Inflammatory macrophage (primary cell): ENCODE measurements around the gene ATP6V0A1.
A peak's percentile ranks its signal among the peaks of the same experiment; 100 is the strongest.

Experiments
- DNase-seq, 2 donors: peaks; one replicate each; pipeline ENCODE4 v3.0.0-alpha.2; 2020 to 2022
- total RNA-seq, 18 experiments: gene quantifications; one replicate each; lab custom pipeline; 2026; ENCODE audit warnings: mixed read lengths in 6 of 18, inconsistent platforms in 2 of 18; lab: John Stamatoyannopoulos, UW

The ATP6V0A1 gene
- total RNA-seq: 77.0 to 207 (median 132) reads per million in 18 experiments

DNA sequence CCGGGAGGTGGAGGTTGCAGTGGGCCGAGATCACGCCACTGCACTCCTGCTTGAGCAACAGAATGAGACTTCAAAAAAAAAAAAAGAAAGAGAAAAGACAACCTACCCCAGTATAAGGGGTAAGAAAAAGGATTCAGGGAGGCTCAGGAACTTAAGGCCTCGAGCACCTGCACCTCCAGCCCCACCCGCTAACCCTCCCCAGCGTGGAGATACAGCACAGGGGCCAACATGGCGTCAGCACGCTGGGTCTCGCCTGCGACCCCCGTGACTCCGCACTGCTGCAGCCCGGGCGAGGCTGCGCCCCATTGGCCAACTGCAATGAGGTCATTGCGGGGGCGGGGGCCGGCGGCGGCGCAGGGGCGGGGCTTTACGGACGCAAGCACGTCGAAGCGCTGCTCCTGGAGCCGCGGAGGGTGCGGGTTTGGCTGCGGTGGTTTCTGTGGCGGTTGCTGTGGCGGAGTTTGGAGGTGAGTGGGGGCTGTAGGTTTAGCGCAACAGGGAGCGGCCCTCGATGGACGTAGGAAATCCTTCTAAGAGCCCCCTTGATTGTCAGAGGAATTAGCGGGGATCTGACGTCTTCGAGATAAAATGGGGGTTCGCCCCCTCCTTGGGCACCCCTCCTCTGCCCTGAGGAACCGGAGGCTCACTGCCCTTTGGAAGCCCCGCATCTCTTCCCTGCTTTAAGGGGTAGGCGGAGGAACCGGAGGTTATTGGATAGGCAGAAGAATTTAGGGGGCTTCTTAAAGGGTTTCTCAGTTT, at the start of gene ATP6V0A1:
TSS of gene ATP6V0A1 (plus strand) at position 382 of the 759 bp plus-strand sequence. CDS start 2,017 bp downstream, outside the sequence.
- DNase-seq: peak; percentile 91 to 94

DNA sequence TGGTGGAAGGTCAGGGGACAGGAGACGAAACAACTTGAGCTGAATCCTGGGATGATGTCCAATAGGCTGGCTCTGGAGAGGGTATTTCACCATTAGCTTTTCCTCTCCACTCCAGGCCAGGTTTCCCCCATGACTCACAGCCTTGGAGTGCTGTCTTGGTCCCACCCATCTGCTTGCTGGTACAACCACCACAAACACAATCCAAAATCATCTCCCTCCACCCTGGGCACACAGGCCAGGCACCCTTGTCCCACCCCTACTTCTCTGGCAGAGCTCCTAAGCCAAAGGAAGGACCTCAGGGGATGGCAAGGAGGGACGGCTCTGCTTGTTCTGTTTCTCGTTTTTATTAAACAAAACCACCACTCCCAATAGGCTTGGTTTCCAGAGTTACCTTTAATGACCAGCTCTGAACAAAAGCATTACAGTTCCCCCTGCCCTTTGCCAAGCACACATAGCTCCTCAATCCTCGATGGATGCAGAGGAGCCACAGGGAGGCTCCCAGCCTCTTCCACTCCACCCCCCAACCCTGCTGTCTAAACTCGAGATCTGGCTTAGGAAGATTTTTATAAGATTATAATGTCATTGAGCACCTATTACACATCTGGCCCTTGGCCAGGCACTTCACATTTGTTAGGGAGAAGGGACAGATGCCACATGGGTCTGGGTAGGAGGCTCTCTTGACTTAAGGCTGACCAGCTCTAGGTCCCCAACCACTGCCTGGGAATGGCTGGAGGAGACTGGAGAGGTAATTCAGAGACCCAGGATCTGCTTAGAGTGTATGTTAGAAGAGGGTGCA, 49.0 kb upstream of the ATP6V0A1 start:
- DNase-seq: no peak

DNA sequence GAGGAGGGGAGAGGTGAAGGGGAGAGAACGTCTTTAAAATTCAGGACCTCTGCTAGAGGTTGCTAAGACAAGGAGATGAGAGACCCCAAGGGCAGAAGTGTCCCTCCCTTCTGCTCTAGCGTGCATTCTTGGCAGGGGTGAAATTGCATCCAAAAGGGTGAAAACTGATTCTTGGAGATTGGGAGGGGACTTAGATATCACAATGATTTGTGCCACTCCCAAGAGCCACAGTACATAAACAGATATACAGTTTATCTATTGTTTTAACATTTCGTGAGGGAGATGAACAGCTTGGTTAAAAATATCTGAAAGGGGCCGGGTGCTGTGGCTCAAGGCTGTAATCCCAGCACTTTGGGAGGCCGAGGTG, 48.4 kb upstream of the ATP6V0A1 start:
- DNase-seq: no peak

DNA sequence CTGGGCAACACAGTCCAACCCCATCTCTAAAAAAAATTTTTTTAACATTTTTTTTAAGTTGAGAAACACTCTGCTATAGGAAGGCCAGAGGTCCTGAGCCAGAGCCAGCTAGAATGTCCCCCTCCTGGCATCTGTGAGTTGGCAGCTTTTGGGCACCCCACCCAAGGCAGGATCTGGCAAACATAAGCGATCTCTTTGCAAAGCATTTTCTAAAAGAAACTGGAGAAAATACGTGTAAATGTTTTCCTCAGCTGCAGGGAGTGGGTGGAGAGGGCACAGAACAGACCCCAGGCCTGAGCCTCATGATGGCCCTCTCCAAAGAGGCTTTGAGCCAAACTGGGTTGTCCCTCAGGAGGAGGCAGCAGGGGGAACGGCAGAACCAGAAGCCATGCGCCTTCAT, 47.3 kb upstream of the ATP6V0A1 start:
- no peak for DNase-seq

DNA sequence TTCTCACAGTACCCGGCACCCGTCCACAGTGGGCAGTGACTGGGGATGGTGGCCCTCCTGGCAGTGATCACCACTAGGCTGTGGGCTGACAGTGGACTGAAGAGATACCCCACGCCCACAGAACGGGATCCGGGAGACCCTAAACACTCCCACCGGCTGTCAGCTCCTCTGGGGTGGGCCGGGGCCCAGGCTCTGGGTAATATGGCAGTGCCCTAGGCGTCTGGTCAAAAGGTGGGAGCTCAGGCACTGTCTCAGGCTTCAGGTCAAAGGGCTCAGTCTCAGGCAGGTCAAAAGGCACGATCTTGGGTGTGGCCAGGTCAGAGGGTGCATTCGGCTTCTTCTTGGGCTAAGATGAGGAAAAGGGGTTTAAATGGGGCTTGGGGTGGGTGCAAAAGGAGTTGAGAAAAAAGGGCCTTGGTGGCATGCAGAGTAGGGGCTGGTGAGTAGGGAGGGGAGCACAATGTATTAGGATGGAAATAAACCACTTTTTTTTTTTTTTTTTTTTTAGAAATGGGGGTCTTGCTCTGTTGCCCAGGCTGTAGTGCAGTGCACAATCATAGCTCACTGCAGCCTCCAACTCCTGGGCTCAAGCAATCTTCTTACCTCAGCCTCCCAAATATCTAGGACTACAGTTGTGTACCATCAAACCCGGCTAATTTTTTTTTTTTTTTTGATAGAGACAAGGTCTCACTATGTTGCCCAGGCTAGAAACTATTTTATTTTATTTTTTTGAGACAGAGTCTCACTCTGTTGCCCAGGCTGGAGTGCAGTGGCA, 46.6 kb upstream of the ATP6V0A1 start:
- DNase-seq: no peak

DNA sequence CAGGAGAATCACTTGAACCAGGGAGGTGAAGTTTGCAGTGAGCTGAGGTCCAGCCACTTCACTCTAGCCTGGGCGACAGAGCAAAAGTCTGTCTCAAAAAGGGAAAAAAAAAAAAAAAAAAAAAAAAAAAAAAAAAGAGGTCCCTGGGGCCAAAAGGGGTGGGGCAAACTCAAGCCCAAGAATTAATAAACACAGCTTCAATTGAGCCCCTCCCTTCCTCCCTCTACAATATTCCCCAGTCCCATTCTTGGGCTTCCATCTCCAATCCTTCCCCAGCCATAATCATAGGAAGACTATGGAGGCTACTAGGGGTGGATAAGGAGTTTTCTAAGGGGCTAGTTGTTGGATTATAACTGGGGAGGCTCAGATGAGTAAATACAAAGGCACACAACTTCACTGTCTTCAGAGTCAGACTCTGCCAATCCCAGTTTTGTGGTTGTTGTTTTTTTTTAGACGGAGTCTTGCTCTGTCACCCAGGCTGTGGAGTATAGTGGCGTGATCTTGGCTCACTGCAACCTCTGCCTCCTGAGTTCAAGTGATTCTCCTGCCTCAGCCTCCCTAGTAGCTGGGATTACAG, 45.1 kb upstream of the ATP6V0A1 start:
- no peak for DNase-seq

DNA sequence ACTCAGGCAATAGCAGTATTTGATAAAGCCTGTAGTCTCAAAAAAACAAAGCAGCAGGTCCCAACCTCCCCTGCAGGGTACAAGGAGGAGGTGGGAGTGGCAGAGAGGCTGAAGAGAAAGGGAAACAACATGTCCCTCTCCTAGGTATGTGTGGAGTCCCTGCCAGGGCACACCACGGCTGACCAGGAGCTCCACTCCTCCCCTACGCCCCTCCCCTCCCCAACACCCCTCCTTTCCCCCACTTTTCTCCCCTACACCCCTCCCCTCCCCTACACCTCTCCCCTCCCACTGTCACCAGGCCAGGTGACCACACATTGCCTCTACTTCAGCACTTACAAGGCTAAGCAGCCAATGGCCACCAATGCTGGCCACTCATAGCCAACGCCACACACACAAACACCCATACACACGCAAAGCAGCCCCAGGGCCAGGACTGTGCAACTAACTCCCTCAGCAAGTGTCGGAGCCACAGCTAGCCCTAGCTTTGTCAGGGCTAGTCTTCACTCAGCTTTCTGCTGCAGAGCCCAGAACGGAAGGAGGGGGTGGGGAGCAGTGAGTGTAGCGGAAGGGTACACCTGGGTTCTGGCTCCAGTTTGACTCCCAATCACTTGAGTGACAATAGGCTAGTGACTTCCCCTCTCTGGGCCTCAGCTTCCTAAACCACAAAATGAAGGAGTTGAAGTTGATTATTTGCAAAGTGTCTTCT, 43.8 kb upstream of the ATP6V0A1 start:
- DNase-seq: peak; percentile 22 to 35

DNA sequence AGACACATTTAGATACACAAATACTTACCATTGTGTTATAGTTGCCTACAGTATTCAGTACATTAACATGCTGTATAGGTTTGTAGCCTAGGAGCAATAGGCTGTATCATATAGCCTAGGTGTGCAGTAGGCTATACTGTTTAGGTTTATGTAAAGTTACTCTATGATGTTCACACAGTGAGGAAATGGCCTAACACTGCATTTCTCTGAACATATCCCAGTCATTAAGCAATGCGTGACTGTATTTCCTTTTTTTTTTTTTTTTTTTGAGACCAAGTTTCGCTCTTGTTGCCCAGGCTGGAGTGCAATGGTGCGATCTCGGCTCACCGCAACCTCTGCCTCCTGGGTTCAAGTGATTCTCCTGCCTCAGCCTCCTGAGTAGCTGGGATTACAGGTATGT, 40.7 kb upstream of the ATP6V0A1 start:
- DNase-seq: peak; percentile 61 to 84

DNA sequence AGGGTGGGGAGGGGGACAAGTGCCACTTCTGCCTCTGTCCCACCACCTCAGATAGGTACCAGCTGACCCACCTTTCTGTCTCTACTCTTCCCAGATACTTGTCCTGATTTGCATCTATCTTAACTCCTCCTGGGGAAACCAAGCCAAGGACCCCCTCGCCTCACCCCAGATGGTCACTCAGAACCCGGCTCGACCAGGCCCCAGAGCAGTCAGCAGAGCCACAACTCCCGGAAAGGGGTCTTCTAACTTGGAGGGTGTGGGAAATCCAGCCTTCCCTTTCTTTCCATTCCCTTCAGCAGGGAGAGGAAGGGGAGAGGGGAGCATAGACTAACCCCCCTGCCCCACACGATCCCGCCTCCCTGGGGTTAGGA, 37.6 kb upstream of the ATP6V0A1 start:
- no peak for DNase-seq

DNA sequence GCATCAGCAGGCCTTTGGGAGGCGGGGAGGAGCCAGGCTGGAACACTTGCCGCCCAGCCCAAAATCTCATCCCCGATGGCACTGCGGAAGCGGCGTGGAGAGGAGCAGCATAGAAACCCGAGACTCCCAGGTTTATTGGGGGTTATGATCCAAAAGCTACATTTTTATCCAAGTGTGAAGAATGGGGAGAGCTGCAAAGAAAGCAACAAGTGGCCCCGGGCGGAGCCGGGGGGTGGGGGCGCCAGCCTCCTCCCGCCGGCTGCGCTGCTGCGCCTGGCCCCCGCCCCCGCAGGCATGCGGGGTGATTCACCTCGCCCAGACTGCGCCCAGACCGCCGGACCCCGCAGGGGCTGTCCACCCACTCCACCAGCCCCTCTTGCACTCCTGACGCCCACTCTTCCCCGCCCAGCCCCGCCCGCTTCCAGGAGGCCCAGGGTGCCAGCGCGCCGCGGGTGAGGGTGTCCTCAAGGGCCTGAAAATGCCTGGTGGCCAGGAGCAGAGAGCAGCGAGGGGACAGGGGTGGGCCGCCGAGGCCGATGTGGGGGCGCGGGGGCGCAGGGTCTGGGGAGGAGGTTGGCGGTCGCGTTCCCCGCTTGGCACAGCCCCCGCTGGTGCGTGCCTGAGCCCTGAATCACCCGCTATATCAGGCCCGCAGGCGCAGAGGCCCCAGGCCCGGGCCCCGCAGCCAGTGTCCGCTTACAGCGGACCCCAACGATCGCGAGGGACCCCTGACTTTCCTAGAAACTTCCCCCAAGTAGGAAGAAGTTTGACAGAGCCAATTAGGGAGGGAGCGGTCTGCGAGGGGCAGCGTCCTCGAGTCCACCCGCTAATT, 37.0 kb upstream of the ATP6V0A1 start:
- peak in 1 of 2 donors; percentile 10 for DNase-seq

DNA sequence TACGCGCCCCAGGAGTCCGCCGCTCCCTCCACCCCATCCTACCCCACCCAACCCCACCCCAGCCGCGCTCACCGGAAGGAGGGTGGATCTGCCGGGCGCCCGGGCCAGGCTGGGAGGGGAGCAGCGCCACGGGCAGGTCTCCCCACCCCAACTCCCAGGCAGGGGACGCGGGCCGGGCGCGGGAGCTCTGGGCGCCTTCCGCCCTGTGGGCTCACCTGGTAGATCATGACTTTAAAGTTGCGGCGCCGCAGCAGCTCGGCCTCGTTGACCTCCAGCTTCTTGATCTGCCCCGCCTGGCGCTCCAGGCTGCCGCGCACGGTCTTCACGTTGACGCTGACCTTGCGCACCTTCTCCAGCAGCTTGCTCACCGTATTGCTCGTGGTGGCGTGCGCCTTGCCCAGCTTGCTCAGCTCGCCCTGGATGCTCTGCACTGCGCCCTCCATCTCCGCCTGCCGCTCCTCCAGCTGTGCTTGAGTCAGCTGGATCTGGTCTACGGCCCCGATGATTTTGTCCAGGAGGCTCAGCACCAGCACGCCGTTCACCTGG, 36.2 kb upstream of the ATP6V0A1 start:
- DNase-seq: no peak

DNA sequence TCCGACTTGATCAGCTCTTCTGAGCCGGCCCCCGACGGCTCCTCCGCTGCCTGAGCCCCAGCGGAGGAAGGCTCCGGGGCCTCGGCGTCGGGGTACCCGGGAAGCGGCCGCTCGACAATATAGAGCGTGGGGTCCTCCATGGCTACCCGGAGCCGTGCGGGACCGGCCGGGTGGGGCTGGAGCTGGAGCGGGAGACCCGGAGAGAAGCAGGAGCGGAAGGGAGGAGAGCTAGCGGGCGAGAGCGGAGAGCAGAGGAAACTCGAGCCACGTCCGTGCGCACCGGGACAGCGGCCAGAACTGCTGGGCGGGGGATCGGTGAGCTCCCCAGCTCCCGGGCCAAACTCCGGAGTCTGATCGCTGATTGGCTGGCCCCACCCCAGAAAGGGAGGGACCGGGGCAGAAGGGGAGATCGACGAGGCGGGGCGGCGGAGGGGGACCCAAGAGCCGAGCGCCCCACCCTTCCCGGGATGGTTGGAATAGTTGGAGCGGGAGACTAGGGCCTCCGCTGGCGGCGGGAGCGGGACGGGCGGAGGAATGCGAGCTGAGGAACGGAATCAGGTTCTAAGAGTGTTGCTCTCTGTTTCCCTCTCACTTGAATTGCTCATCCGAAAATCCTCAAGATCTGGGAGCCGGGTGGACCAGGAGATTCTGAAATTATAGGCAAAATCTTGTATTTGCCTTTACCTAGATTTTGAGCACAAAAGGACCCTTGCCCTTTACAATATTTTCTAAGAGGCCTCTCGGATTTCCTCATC, 35.5 kb upstream of the ATP6V0A1 start, which contains the start of gene CAVIN1:
TSS of gene CAVIN1 (minus strand) at position 299 of the 755 bp plus-strand sequence. CDS start at position 140, 159 bp downstream.
- DNase-seq: peak in 1 of 2 donors; percentile 13

DNA sequence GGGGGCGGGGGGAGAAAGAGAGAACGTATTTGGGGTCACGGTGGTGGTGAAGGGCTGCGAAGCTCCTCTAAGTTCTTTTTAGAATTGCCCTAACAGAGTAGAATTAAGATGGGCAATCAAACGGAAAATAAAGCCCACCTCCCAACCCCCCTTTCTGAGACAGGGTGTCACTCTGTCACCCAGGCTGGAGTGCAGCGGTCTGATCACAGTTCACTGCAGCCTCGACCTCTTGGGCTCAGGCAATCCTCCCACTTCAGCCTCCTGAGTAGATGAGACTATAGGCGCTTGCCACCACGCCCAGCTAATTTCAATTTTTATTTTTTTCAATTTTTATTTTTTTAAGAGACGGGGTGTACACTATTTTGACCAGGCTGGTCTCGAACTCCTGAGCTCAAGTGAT, 34.9 kb upstream of the ATP6V0A1 start:
- no peak for DNase-seq

DNA sequence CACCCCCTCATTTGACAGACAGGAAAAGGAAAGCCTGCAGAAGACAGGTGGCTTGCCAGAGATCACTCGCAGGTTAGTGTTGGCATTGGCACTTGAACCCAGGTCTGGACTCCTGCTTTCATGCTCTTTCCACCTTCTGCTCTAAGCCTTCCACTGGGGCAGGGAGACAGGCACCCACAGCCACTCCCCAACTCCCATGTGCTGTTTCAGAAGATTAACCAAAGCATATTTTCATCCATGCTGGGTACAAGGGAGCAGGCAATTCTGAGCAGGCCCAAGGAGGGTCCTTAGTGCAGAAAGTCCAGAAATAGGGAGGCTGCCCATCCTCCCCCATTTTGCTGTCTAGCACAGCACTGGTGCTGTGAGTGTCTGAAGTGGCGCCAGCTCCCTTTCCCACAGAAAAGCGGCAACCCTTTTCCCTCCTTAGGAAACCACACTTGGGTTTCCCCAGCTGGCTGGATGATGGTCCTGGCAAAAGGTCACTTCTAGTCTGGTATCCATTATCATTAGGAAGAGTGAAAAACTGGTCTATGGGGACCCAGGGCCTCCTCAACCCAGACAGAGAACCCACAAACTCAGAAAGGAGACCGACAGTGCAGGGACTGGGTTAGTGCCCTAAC, 33.6 kb upstream of the ATP6V0A1 start:
- DNase-seq: no peak

DNA sequence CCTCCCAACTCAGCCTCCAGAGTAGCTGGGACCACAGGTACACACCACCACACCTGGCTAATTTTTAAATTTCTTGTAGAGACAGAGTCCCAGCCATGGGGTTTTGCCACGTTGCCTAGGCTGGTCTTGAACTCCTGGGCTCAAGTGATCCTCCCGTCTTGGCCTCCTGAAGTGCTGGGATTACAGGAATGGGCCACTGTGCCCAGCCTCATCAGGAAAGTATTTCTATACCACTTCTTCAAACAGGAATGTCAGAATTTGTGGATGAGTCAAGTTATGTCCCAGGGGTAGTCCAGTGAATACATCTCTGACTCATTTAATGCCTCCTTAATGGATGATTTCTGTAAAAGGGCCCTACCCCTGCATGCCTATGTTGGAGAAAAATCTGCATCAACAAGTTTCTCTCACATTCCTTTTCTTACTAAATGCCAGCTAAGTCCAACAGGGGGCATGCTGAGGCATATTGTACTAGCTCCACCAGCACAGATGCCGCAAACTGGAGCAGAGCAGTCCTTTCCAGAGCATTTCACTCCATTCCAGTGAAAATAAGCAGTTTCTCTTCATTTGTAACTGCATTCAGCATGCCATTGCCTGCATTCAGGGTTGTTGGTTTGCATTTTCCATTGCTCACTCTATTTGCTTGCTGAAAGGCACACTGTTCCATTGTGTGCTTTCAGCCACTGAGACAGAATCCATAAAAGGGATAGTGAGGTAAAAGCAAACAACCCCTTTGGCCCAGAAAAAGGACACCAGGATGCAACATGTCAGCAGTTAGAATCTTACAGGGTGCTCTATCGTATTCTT, 30.3 kb upstream of the ATP6V0A1 start:
- peak; percentile 68 to 74 for DNase-seq

DNA sequence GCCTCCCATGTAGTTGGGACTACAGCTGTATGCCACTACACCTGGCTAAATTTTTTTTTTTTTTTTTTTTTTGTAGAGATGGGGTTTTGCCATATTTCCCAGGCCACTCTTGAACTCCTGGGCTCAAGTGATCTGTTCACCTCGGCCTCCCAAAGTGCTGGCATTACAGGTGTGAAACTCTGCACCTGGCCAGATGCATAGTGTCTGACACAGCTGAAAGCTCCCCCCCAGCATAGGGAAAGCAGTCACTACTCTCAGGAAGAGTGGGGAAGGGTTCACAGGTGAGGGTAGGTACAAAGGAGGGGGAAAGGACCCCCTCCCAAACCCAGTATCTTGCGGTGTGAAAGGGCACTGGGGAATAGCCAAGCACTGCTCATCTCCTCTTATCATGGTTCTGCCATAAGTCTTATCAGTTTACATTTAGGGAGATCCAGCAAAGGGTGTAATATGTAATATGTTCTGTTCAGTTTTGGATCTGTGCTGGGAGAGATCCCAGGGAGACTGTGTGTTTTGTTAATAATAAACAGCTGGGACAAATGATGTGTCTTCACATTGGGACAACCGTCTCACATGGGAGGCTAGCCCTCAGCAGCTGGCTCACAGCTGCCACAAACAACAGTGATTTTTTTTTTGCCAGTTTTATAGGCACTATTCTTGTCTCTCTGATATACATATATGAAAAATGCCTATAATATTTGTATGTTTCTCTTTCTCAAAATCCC, 28.8 kb upstream of the ATP6V0A1 start:
- no peak for DNase-seq

DNA sequence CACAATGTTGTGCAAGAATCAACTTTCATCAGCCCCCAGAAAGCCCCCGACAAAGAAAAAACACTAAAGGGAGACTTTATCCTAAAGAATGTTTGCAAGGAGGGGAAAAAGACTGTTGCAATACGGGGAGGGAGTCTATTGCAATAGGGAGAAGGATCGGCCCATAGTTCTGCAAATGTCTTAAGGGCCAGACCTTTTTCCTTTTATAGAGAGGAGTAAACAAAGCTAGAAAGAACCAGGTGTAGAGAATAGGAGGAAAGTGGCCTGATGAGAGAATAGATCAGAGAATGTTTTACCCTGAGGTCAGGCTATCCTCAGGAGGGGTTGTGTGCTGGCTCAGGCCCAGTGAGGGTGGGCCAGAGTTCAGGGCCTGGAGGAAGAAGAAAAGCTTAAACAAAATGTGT, 26.9 kb upstream of the ATP6V0A1 start:
- peak; percentile 17 to 48 for DNase-seq

DNA sequence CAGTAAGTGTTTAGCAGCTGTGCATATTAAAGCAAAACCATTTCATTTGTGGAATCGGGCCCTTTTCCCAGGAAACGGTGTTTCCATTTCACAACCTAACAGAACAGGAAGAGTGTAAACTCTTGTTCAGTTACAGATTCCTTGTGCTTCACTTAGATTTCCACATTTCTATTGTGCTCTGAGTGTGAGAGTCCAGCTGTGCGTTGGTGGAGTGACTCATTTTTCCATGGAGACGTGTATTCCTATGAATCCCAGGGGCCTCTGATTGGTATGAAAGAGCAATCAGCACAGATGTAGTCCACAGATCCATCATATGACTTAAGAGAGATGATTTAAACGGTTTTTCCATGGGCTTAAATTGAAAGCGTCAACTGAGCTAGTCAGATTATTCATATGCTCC, 22.3 kb upstream of the ATP6V0A1 start:
- peak; percentile 30 to 36 for DNase-seq
